22Rv1 (cell line): ENCODE measurements around the gene LYVE1.

ENCODE experiments used
- ZFX ChIP-seq: fragments of 450-650 bp; IDR thresholded peaks from 2 replicates; pipeline ENCODE4 v1.6.1; 2017; ENCODE audit warnings: antibody characterized with exemption, borderline replicate concordance
- TF ChIP-seq, protein P1 (sequence below): fragments of 450-650 bp; IDR thresholded peaks from 2 replicates; pipeline ENCODE4 v1.5.1; 2017; ENCODE audit warnings: mild to moderate bottlenecking

DNA sequence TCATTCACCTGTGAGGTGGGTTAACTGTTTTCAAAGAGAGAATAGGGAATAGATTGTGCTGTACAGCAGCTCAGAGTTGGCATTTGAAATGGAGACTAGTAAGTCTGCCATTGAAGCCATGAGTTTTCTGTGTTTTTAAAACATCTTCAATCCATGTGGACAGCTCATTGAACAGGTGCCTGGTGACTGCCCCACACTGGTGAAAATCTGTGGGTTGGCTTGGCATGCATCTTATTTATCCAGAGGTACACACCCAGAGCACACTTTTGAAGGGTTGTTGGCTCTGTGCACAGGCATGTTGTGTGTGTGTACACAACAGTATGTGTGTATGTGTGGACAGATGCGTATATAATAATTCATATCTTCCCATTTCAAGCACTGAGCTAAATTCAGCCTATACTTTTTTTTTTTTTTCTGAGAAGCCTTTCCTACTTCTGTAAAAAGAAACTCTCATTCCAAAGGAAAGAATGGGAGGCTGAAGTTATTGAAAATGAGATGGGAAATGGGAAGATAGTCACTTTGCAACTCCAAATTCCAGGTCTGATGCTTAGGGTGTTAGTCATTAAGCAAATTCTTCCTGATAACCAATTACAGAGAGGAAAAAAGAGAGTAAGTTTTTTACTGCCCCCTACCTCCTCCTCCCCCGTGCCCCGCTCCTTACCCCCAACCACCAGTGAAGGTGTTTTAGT, 7.0 kb upstream of the LYVE1 start:
- TF ChIP-seq, protein P1, sequence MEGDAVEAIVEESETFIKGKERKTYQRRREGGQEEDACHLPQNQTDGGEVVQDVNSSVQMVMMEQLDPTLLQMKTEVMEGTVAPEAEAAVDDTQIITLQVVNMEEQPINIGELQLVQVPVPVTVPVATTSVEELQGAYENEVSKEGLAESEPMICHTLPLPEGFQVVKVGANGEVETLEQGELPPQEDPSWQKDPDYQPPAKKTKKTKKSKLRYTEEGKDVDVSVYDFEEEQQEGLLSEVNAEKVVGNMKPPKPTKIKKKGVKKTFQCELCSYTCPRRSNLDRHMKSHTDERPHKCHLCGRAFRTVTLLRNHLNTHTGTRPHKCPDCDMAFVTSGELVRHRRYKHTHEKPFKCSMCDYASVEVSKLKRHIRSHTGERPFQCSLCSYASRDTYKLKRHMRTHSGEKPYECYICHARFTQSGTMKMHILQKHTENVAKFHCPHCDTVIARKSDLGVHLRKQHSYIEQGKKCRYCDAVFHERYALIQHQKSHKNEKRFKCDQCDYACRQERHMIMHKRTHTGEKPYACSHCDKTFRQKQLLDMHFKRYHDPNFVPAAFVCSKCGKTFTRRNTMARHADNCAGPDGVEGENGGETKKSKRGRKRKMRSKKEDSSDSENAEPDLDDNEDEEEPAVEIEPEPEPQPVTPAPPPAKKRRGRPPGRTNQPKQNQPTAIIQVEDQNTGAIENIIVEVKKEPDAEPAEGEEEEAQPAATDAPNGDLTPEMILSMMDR = no peak
- TF ChIP-seq ZFX = no peak
